ENCODE results near the gene PDRG1. TPM values are rescaled to one million over a fixed set of nuclear protein-coding genes. Genes with fewer than 3 reads are reported as not detected.

Gene PDRG1
- total RNA-seq, 2 donors from 2014 or later: 20.4 to 24.4 TPM

GRCh38 chr20:31974296-31974695 is 22.4 kb upstream of the PDRG1 start:
- peaks cover 7% of the 10 kb centered on the region for H3K27me3 ChIP-seq (ENCODE audit: control insufficient read depth, insufficient read depth, low read length, poor library complexity, severe bottlenecking)
- TF ChIP-seq, protein P1, sequence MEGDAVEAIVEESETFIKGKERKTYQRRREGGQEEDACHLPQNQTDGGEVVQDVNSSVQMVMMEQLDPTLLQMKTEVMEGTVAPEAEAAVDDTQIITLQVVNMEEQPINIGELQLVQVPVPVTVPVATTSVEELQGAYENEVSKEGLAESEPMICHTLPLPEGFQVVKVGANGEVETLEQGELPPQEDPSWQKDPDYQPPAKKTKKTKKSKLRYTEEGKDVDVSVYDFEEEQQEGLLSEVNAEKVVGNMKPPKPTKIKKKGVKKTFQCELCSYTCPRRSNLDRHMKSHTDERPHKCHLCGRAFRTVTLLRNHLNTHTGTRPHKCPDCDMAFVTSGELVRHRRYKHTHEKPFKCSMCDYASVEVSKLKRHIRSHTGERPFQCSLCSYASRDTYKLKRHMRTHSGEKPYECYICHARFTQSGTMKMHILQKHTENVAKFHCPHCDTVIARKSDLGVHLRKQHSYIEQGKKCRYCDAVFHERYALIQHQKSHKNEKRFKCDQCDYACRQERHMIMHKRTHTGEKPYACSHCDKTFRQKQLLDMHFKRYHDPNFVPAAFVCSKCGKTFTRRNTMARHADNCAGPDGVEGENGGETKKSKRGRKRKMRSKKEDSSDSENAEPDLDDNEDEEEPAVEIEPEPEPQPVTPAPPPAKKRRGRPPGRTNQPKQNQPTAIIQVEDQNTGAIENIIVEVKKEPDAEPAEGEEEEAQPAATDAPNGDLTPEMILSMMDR (conservative IDR thresholded peaks at IDR 0.05): no peak
- H3K9me3 Mint-ChIP-seq: no peaks in the 10 kb centered on the region
- peaks cover 55% of the 10 kb centered on the region for H3K4me1 Mint-ChIP-seq
- H3K4me3 Mint-ChIP-seq: no peak overlapping the region
- H3K36me3 Mint-ChIP-seq (ENCODE audit: low read depth): no peaks in the 10 kb centered on the region
- peaks cover 20% of the 10 kb centered on the region for H3K4me1 ChIP-seq (ENCODE audit: control insufficient read depth, insufficient read depth, low read length)
- DNase-seq: no peak
- no peaks in the 10 kb centered on the region for H3K9me3 ChIP-seq (ENCODE audit: control insufficient read depth, low read length)
- H3K9ac ChIP-seq (ENCODE audit: extremely low read depth, low read length, poor library complexity, severe bottlenecking): no peak overlapping the region
- H3K36me3 ChIP-seq (ENCODE audit: control insufficient read depth, insufficient read depth, low read length): no peaks in the 10 kb centered on the region
- H3K4me3 ChIP-seq (ENCODE audit: low read length): no peak overlapping the region
- WGBS, 2 experiments (ENCODE audit: insufficient coverage in 1 of 2, insufficient read length in 1 of 2): 88 to 96% methylated on average over 1 to 2 of the region's 2 CpGs
- H3K27ac Mint-ChIP-seq: no peak overlapping the region
- H3K27me3 Mint-ChIP-seq (ENCODE audit: insufficient read depth): peaks cover 37% of the 10 kb centered on the region
- H3K27ac ChIP-seq (ENCODE audit: low read depth, low read length): no peak overlapping the region

DNA sequence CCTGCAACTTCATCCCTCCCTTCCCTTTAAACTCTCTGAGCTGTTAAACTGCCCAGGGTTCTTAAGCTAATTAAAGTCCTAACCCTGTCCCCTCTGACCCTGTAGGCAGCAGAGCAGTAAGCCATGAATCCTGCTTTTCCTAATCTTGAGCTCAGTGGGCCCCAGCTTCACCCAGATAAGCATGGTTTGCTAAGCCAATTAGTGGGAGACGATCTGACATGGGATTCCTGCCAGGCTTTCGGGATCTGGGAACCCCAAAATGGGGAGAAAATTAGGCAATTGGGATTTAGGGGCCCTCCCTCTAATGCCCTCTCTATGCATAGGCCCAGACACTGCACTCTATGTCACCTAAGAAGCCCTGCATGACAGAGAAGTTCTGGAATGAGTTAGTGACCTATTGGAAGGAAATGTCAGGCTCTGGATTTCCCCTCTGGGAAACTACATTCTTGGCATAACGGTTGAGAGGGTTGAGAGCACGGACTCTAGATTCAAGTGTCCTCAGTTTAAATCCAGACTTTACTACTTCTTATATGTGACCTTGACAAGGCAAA is 20.7 kb upstream of the PDRG1 start:
- DNase-seq: peak; percentile 60
- H3K27ac ChIP-seq (ENCODE audit: low read depth, low read length): no peak overlapping the region
- H3K27me3 ChIP-seq (ENCODE audit: control insufficient read depth, insufficient read depth, low read length, poor library complexity, severe bottlenecking): peaks cover 14% of the 10 kb centered on the region
- H3K4me3 ChIP-seq (ENCODE audit: low read length): no peak overlapping the region
- Mint-ChIP-seq H3K9me3 (no peaks in the 10 kb centered on the region), H3K27me3 (ENCODE audit: insufficient read depth) (peaks cover 47% of the 10 kb centered on the region), H3K4me1 (peaks cover 63% of the 10 kb centered on the region), H3K36me3 (ENCODE audit: low read depth) (no peaks in the 10 kb centered on the region), H3K27ac (peak overlapping the region; percentile 82), H3K4me3 (peak overlapping the region; percentile 19)
- TF ChIP-seq, protein P1 (conservative IDR thresholded peaks at IDR 0.05): no peak
- no peak overlapping the region for H3K9ac ChIP-seq (ENCODE audit: extremely low read depth, low read length, poor library complexity, severe bottlenecking)
- WGBS, 2 experiments (ENCODE audit: insufficient coverage in 1 of 2, insufficient read length in 1 of 2): 20 to 51% methylated on average over 1 to 4 of the region's 4 CpGs
- no peaks in the 10 kb centered on the region for H3K9me3 ChIP-seq (ENCODE audit: control insufficient read depth, low read length)
- peaks cover 23% of the 10 kb centered on the region for H3K4me1 ChIP-seq (ENCODE audit: control insufficient read depth, insufficient read depth, low read length)
- no peaks in the 10 kb centered on the region for H3K36me3 ChIP-seq (ENCODE audit: control insufficient read depth, insufficient read depth, low read length)

DNA sequence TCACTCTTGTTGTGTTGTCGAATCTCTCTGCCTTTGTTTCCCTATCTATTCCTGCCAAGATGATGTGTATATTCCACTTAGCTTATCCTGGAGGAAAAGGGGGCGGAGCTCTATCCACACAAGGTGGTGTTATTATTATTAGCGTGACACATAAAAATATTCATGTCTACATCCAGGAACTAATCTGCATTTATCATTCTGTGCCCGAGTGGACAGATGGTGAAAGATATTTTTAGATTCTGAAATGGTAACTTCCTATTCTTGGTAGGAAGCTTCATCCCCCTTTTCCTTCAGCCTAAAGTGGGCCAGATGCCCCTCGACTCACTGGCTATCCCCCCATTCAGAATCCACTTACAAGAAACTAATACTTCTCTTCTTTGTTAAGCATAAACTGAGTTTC is 18.1 kb upstream of the PDRG1 start:
- Mint-ChIP-seq H3K27ac (no peak overlapping the region), H3K27me3 (ENCODE audit: insufficient read depth) (peaks cover 72% of the 10 kb centered on the region), H3K4me3 (no peak overlapping the region), H3K4me1 (peaks cover 53% of the 10 kb centered on the region), H3K9me3 (no peaks in the 10 kb centered on the region), H3K36me3 (ENCODE audit: low read depth) (no peaks in the 10 kb centered on the region)
- Histone ChIP-seq H3K9ac (ENCODE audit: extremely low read depth, low read length, poor library complexity, severe bottlenecking) (no peak overlapping the region), H3K4me3 (ENCODE audit: low read length) (no peak overlapping the region), H3K4me1 (ENCODE audit: control insufficient read depth, insufficient read depth, low read length) (peaks cover 19% of the 10 kb centered on the region), H3K36me3 (ENCODE audit: control insufficient read depth, insufficient read depth, low read length) (no peaks in the 10 kb centered on the region), H3K27ac (ENCODE audit: low read depth, low read length) (no peak overlapping the region), H3K27me3 (ENCODE audit: control insufficient read depth, insufficient read depth, low read length, poor library complexity, severe bottlenecking) (peaks cover 38% of the 10 kb centered on the region), H3K9me3 (ENCODE audit: control insufficient read depth, low read length) (no peaks in the 10 kb centered on the region)
- WGBS, 2 experiments (ENCODE audit: insufficient coverage in 1 of 2, insufficient read length in 1 of 2): 75 to 83% methylated on average over 1 to 2 of the region's 5 CpGs
- TF ChIP-seq, protein P1 (conservative IDR thresholded peaks at IDR 0.05): no peak
- DNase-seq: no peak
